Choroid plexus epithelial cell (primary cell): ENCODE measurements around the gene SPPL3.
"Not testable (repeated sequence)": the region's sequence is repeated elsewhere in the genome, so short reads cannot be mapped to it uniquely, and the experiment has no call there.

Experiments
- DNase-seq: peaks from one replicate; pipeline ENCODE4 v3.0.0-alpha.2; 2010; ENCODE audit warnings: low read depth
- H3K4me3 ChIP-seq: 2 replicates; pipeline ENCODE4 v1.5.1; 2011; ENCODE audit warnings: low read depth, mild to moderate bottlenecking, control low read depth, low read length, moderate library complexity
- CTCF ChIP-seq: conservative IDR thresholded peaks from 2 replicates; pipeline ENCODE4 v1.5.1; 2011; ENCODE audit warnings: low read depth, mild to moderate bottlenecking, control low read depth, inconsistent platforms, low read length, moderate library complexity

SPPL3 gene

GRCh38 chr12:120839503-120839902, 64.7 kb downstream of the SPPL3 start:
- DNase-seq, result no peak
- no peak for TF ChIP-seq CTCF
- no peak overlapping the region for H3K4me3 ChIP-seq

- not testable (repeated sequence) for DNase-seq, H3K4me3 ChIP-seq
Observed at GRCh38 chr12:120838629-120839383, 65.4 kb downstream of the SPPL3 start.

GRCh38 chr12:120836114-120836684, 68.0 kb downstream of the SPPL3 start:
- no peak for TF ChIP-seq CTCF
- no peak for DNase-seq
- no peak overlapping the region for H3K4me3 ChIP-seq

- no peak overlapping the region for H3K4me3 ChIP-seq
- TF ChIP-seq CTCF, result no peak
- no peak for DNase-seq
Observed at GRCh38 chr12:120835657-120836056, 68.5 kb downstream of the SPPL3 start.

GRCh38 chr12:120835304-120835612, 68.9 kb downstream of the SPPL3 start:
- TF ChIP-seq CTCF, result no peak
- no peak overlapping the region for H3K4me3 ChIP-seq
- DNase-seq, result peak; percentile 17

- no peak for DNase-seq
- no peak overlapping the region for H3K4me3 ChIP-seq
- TF ChIP-seq CTCF, result no peak
Observed at GRCh38 chr12:120834489-120835303, 69.5 kb downstream of the SPPL3 start.

- TF ChIP-seq CTCF, result no peak
- H3K4me3 ChIP-seq, result no peak overlapping the region
- DNase-seq, result peak; percentile 44
Observed at GRCh38 chr12:120833849-120834248, 70.3 kb downstream of the SPPL3 start.
